Mesendoderm (in vitro differentiated cells): Measurements from ENCODE around the gene ACACA.

ENCODE experiments used
- DNase-seq: peaks from one replicate; pipeline ENCODE4 v3.0.0; 2013
- H2AK5ac ChIP-seq: 2 replicates; pipeline ENCODE4 v1.6.1; 2013; ENCODE audit warnings: low read length, inconsistent platforms
- H2BK120ac ChIP-seq: 2 replicates; pipeline ENCODE4 v1.6.1; 2013; ENCODE audit warnings: low read depth, mild to moderate bottlenecking, low read length, moderate library complexity, mixed read lengths
- H2BK15ac ChIP-seq: replicated peaks from 2 replicates; pipeline ENCODE4 v1.6.1; 2013; ENCODE audit warnings: low read depth, mild to moderate bottlenecking, moderate library complexity
- H2BK5ac ChIP-seq: 2 replicates; pipeline ENCODE4 v1.6.1; 2013; ENCODE audit warnings: low read length, inconsistent platforms
- H3K18ac ChIP-seq: 2 replicates; pipeline ENCODE4 v1.6.1; 2013; ENCODE audit warnings: mild to moderate bottlenecking, low read length, mixed read lengths
- H3K23ac ChIP-seq: one replicate; pipeline ENCODE4 v1.6.1; 2013; ENCODE audit warnings: low read length
- H3K27ac ChIP-seq: 2 replicates; pipeline ENCODE4 v1.5.1; 2013; ENCODE audit warnings: low read depth, mild to moderate bottlenecking, inconsistent platforms, low read length, moderate library complexity
- H3K27me3 ChIP-seq: 2 replicates; pipeline ENCODE4 v1.6.1; 2013; ENCODE audit warnings: low read length, control low read depth, mild to moderate bottlenecking, inconsistent platforms; ENCODE audit not compliant: insufficient read depth, poor library complexity
- H3K36me3 ChIP-seq: 2 replicates; pipeline ENCODE4 v1.6.1; 2013; ENCODE audit warnings: low read length, inconsistent platforms; ENCODE audit not compliant: control insufficient read depth, insufficient read depth
- H3K4ac ChIP-seq: one replicate; pipeline ENCODE4 v1.6.1; 2013; ENCODE audit warnings: low read depth, mild to moderate bottlenecking, low read length, moderate library complexity
- H3K4me1 ChIP-seq: 2 replicates; pipeline ENCODE4 v1.6.1; 2013; ENCODE audit warnings: low read depth, low read length, inconsistent platforms; ENCODE audit not compliant: control insufficient read depth
- H3K4me2 ChIP-seq: 2 replicates; pipeline ENCODE4 v1.6.1; 2013; ENCODE audit warnings: low read length
- H3K4me3 ChIP-seq: 2 replicates; pipeline ENCODE4 v1.5.1; 2013; ENCODE audit warnings: mild to moderate bottlenecking, low read length
- H3K56ac ChIP-seq: one replicate; pipeline ENCODE4 v1.6.1; 2013; ENCODE audit warnings: low read length
- H3K79me1 ChIP-seq: 2 replicates; pipeline ENCODE4 v1.6.1; 2013; ENCODE audit warnings: low read length, inconsistent platforms
- H3K79me2 ChIP-seq: 2 replicates; pipeline ENCODE4 v1.6.1; 2013; ENCODE audit warnings: mild to moderate bottlenecking, low read length; ENCODE audit not compliant: control insufficient read depth, insufficient read depth
- H3K9ac ChIP-seq: 2 replicates; pipeline ENCODE4 v1.6.1; 2013; ENCODE audit warnings: low read length, inconsistent platforms
- H4K5ac ChIP-seq: one replicate; pipeline ENCODE4 v1.6.1; 2013; ENCODE audit warnings: low read length
- H4K8ac ChIP-seq: one replicate; pipeline ENCODE4 v1.6.1; 2013; ENCODE audit warnings: low read depth, mild to moderate bottlenecking, control low read depth, low read length, moderate library complexity
- WGBS: extraction: QIAGEN DNeasy Blood & Tissue Kit; methylation state at CpG from one replicate; pipeline ENCODE4 v1.1.7; 2013; ENCODE audit warnings: low lambda C conversion rate, missing lambda C conversion rate; ENCODE audit not compliant: insufficient coverage; ENCODE audit errors: extremely low coverage; 5-methylcytosine and 5-hydroxymethylcytosine counted together

Gene ACACA

DNA sequence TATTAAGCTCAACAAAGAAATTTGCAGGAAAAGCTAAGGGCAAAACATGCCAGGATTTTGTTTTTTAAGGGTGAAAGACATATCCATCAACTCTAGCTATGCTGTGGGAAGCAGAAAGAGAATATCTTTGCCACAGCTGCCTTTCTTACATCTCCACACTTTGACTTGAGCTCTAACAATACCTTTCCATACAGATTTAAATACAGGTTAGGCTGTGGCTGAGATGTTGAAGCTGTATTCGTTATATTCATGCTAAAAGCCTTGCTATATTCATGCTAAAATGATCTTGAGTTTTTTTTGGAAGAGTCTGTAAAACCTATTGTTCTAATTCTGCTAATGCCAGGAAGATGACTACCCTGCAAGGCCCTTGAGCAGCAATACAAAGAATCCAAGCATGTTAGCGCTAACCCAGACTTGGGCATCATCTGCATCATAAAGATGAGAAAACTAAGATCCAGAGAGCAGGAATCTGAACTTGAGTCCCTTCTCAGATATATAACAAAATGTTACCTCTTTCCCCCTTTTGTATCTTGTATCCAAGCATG is 235.7 kb downstream of the ACACA start:
- no peak overlapping the region for H3K4me3 ChIP-seq
- H2BK15ac ChIP-seq = no peak overlapping the region
- H3K23ac ChIP-seq = no peak overlapping the region
- H4K5ac ChIP-seq = no peak overlapping the region
- no peak overlapping the region for H3K4ac ChIP-seq
- H2AK5ac ChIP-seq = no peak overlapping the region
- no peaks in the 10 kb centered on the region for H3K79me2 ChIP-seq
- no peaks in the 10 kb centered on the region for H3K36me3 ChIP-seq
- H2BK120ac ChIP-seq = no peak overlapping the region
- no peak overlapping the region for H2BK5ac ChIP-seq
- H3K79me1 ChIP-seq = no peaks in the 10 kb centered on the region
- H3K27ac ChIP-seq = no peak overlapping the region
- no peaks in the 10 kb centered on the region for H3K4me1 ChIP-seq
- no peaks in the 10 kb centered on the region for H3K27me3 ChIP-seq
- H4K8ac ChIP-seq = no peak overlapping the region
- H3K9ac ChIP-seq = no peak overlapping the region
- no peak overlapping the region for H3K4me2 ChIP-seq
- no CpG with 5 or more reads among the region's 2 CpGs for WGBS
- no peak for DNase-seq
- H3K56ac ChIP-seq = no peak overlapping the region
- H3K18ac ChIP-seq = no peak overlapping the region

DNA sequence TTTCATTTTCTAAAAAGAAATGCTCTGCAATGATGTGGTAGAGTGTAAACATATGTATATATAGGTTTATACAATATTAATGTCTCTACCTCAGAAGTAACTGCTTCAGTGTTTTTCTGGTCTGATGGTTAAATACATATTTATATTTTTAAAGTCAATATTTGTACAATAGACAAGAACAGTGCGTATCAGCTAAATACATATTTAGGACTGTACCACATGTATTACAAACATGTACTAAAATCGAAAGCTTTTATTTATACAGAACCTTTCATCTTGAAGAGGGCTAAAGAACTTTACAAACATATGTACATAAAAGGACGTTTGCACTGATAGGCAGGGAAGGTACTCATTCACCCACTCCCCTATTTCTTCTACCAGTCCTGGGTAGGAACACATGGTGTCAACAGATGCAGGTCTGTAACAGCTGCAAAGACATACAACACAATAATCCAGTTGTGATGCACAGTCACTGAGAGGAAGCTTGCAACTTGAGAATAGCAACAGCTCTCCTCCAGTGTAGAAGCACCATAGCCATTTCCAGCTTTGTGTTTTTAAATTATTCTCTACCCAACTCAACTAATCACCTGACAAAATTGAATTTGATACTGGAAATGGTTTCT is 237.8 kb downstream of the ACACA start:
- H3K4ac ChIP-seq = no peak overlapping the region
- H4K5ac ChIP-seq = no peak overlapping the region
- H3K18ac ChIP-seq = no peak overlapping the region
- no peak overlapping the region for H2BK15ac ChIP-seq
- no peak for DNase-seq
- H3K4me1 ChIP-seq = no peaks in the 10 kb centered on the region
- WGBS = no CpG with 5 or more reads among the region's 3 CpGs
- H3K56ac ChIP-seq = no peak overlapping the region
- H3K4me2 ChIP-seq = no peak overlapping the region
- no peak overlapping the region for H3K23ac ChIP-seq
- no peak overlapping the region for H2BK5ac ChIP-seq
- no peaks in the 10 kb centered on the region for H3K36me3 ChIP-seq
- H2AK5ac ChIP-seq = no peak overlapping the region
- H3K4me3 ChIP-seq = no peak overlapping the region
- H3K27me3 ChIP-seq = no peaks in the 10 kb centered on the region
- H4K8ac ChIP-seq = no peak overlapping the region
- no peaks in the 10 kb centered on the region for H3K79me1 ChIP-seq
- no peak overlapping the region for H2BK120ac ChIP-seq
- no peaks in the 10 kb centered on the region for H3K79me2 ChIP-seq
- H3K27ac ChIP-seq = no peak overlapping the region
- no peak overlapping the region for H3K9ac ChIP-seq

- Histone ChIP-seq H3K79me2 (no peaks in the 10 kb centered on the region), H3K18ac (no peak overlapping the region), H4K5ac (no peak overlapping the region), H4K8ac (no peak overlapping the region), H3K27ac (no peak overlapping the region), H3K56ac (no peak overlapping the region), H2AK5ac (no peak overlapping the region), H2BK5ac (no peak overlapping the region), H3K4me1 (peaks cover under 1% of the 10 kb centered on the region), H2BK120ac (no peak overlapping the region), H3K23ac (no peak overlapping the region), H3K4me2 (no peak overlapping the region), H3K4ac (no peak overlapping the region), H3K9ac (no peak overlapping the region), H2BK15ac (no peak overlapping the region), H3K79me1 (no peaks in the 10 kb centered on the region), H3K27me3 (no peaks in the 10 kb centered on the region), H3K4me3 (no peak overlapping the region), H3K36me3 (no peaks in the 10 kb centered on the region)
- no CpG with 5 or more reads among the region's 1 CpG for WGBS
- DNase-seq = no peak
These were observed 238.9 kb downstream of the ACACA start for GRCh38 chr17:37167756-37168155.

GRCh38 chr17:37164057-37164456 is 242.6 kb downstream of the ACACA start:
- Histone ChIP-seq H3K79me1 (no peaks in the 10 kb centered on the region), H2BK120ac (no peak overlapping the region), H2BK15ac (no peak overlapping the region), H3K27ac (no peak overlapping the region), H3K4me1 (peaks cover 2% of the 10 kb centered on the region), H2BK5ac (no peak overlapping the region), H3K9ac (no peak overlapping the region), H4K8ac (no peak overlapping the region), H3K18ac (no peak overlapping the region), H3K4me3 (no peak overlapping the region), H3K4me2 (no peak overlapping the region), H4K5ac (no peak overlapping the region), H3K36me3 (peaks cover 2% of the 10 kb centered on the region), H3K27me3 (no peaks in the 10 kb centered on the region), H3K56ac (no peak overlapping the region), H2AK5ac (no peak overlapping the region), H3K79me2 (no peaks in the 10 kb centered on the region), H3K23ac (no peak overlapping the region), H3K4ac (no peak overlapping the region)
- DNase-seq = no peak
- no CpG with 5 or more reads among the region's 2 CpGs for WGBS

- Histone ChIP-seq H3K23ac (no peak overlapping the region), H3K36me3 (peaks cover 2% of the 10 kb centered on the region), H3K4me2 (no peak overlapping the region), H3K4me3 (no peak overlapping the region), H3K79me1 (no peaks in the 10 kb centered on the region), H4K5ac (no peak overlapping the region), H4K8ac (no peak overlapping the region), H2BK5ac (no peak overlapping the region), H2BK15ac (no peak overlapping the region), H3K18ac (no peak overlapping the region), H2BK120ac (no peak overlapping the region), H3K27me3 (no peaks in the 10 kb centered on the region), H2AK5ac (no peak overlapping the region), H3K27ac (no peak overlapping the region), H3K56ac (no peak overlapping the region), H3K4me1 (peaks cover 2% of the 10 kb centered on the region), H3K4ac (no peak overlapping the region), H3K9ac (no peak overlapping the region), H3K79me2 (no peaks in the 10 kb centered on the region)
- no CpG with 5 or more reads among the region's 6 CpGs for WGBS
- no peak for DNase-seq
These were observed 243.8 kb downstream of the ACACA start for GRCh38 chr17:37162800-37163199.

DNA sequence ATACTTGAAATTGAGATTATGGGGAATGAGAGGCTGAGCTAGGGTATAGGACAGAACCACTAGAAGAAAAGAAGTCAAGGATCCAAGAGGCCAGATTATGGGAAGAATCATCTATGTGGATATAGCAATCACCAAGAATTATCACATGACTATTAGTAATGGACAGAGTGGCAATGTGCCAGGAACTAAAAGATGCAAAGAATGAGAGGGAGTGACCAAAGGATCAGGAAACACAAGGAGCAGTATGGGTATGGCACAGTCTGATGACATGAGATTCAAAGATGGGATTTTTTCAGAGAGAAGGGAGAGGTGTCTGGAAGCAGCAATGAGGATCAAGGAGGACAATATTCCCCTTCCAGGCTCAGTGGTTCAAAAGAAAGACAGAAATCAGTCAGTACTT is 245.7 kb downstream of the ACACA start:
- H3K4me2 ChIP-seq = no peak overlapping the region
- no peak overlapping the region for H3K4me3 ChIP-seq
- H2BK5ac ChIP-seq = no peak overlapping the region
- no peak overlapping the region for H3K56ac ChIP-seq
- no peak overlapping the region for H2BK15ac ChIP-seq
- H3K79me1 ChIP-seq = no peaks in the 10 kb centered on the region
- no peak overlapping the region for H3K9ac ChIP-seq
- no peak overlapping the region for H2BK120ac ChIP-seq
- H3K36me3 ChIP-seq = peaks cover 3% of the 10 kb centered on the region
- H3K27ac ChIP-seq = no peak overlapping the region
- no peak overlapping the region for H3K18ac ChIP-seq
- no peak overlapping the region for H3K4ac ChIP-seq
- peaks cover 2% of the 10 kb centered on the region for H3K4me1 ChIP-seq
- no peak overlapping the region for H2AK5ac ChIP-seq
- no peak overlapping the region for H4K5ac ChIP-seq
- no peaks in the 10 kb centered on the region for H3K27me3 ChIP-seq
- H3K79me2 ChIP-seq = no peaks in the 10 kb centered on the region
- H3K23ac ChIP-seq = no peak overlapping the region
- no peak overlapping the region for H4K8ac ChIP-seq
- DNase-seq = no peak
